Frontal cortex (tissue), 4 donors: ENCODE measurements around the gene RGS14. TPM values are rescaled to one million over a fixed set of nuclear protein-coding genes. Genes with fewer than 3 reads are reported as not detected.
"Not testable (repeated sequence)": the region's sequence is repeated elsewhere in the genome, so short reads cannot be mapped to it uniquely, and the experiment has no call there.

Source experiments
- DNase-seq, 2 donors: peaks; one replicate each; pipeline ENCODE4 v3.0.0; 2012; ENCODE audit warnings: low spot score in 2 of 2
- FAIRE-seq: peaks from 2 replicates; lab custom pipeline; 2012; peaks lifted over from hg19 to GRCh38; lab: Jason Lieb, UNC
- total RNA-seq: library from RNA; depleted of rRNA; stranded (reverse); fragments of >200 nt; gene quantifications from one replicate; pipeline ENCODE4 v1.2.3, GENCODE V29; 2014
- donor health status: control.
- donor health status: control.
- donor health status: control.

RGS14 gene
- total RNA-seq, 1 donor from 2014 or later = 7.7 TPM

DNA sequence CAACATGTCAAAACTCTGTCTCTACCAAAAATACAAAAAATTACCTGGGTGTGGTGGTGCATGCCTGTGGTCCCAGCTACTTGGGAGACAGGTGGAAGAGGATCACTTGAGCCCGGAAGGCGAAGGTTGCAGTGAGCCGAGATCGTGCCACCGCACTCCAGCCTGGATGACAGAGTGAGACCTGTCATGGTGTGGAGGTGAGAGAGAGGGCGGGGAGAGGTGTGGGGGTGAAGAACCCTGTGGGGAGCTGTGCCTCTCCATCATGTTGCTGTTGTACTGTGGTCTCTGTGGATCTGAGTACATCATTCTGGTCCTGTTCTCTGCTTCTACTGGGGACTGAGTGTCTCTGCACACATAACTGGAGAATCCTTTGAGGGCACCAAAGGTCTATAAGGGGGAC, 15.2 kb downstream of the RGS14 start:
- no peak for FAIRE-seq
- DNase-seq = no peak

GRCh38 chr5:177373806-177374205, 16.1 kb downstream of the RGS14 start:
- DNase-seq (no peak), FAIRE-seq (no peak)

DNA sequence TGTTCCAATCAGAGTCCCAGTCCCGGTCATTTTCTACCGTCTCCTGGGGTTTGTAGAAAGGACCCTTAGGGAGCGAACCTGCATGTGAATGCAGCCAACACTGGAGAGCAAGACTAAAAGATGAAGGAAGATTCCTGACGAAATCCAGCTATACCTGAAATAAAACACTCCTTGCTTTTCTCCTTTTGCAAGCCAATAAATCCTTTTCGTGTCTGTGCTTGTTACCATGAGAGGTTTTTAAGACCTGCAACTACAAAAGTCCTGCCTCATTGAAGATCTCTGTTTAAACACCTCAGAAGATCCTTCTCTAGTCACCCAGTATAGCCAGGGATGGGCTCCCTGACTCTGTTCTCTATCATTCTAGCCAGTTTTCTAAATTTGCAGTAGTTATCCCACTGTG, 16.5 kb downstream of the RGS14 start:
- FAIRE-seq = no peak
- no peak for DNase-seq

DNA sequence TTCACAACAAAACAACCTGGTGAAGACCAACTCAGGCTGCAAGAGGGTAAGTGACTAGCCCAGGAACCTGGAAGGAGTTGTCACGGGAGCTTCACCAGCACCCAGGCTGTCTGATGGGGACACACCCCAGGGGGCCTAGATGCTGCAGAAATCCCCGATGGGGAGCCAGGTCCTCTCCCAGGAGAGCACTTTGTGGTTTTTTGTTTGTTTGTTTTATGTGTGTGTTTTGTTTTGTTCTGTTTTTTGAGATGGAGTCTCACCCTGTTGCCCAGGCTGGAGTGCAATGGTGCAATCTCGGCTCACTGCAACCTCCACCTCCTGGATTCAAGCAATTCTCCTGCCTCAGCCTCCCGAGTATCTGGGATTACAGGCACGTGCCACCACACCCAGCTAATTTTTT, 17.8 kb downstream of the RGS14 start:
- DNase-seq, FAIRE-seq: not testable (repeated sequence)

GRCh38 chr5:177376107-177376506, 18.4 kb downstream of the RGS14 start:
- FAIRE-seq (no peak), DNase-seq (no peak)

GRCh38 chr5:177377851-177378776, 20.4 kb downstream of the RGS14 start:
- FAIRE-seq = no peak

GRCh38 chr5:177378884-177379883, 21.5 kb downstream of the RGS14 start:
- DNase-seq = no peak

More at GRCh38 chr5:177377851-177378776, 20.4 kb downstream of the RGS14 start:
- no peak for DNase-seq

DNA sequence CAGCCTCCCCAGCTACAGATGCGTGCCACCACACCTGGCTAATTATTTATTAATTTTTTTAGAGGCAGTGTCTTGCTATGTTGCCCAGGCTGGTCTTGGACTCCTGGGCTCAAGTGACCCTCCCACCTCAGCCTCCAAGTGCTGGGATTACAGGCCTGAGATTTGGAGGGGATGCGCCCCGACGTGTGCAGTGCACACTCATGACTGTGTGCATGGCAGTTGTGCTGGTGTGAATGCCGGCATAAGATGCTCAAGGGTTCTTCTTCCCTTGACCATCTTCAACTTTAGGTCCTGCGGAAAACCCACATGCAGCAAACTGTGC, 23.0 kb downstream of the RGS14 start:
- DNase-seq (no peak), FAIRE-seq (no peak)

More at GRCh38 chr5:177378884-177379883, 21.5 kb downstream of the RGS14 start:
- FAIRE-seq = no peak

DNA sequence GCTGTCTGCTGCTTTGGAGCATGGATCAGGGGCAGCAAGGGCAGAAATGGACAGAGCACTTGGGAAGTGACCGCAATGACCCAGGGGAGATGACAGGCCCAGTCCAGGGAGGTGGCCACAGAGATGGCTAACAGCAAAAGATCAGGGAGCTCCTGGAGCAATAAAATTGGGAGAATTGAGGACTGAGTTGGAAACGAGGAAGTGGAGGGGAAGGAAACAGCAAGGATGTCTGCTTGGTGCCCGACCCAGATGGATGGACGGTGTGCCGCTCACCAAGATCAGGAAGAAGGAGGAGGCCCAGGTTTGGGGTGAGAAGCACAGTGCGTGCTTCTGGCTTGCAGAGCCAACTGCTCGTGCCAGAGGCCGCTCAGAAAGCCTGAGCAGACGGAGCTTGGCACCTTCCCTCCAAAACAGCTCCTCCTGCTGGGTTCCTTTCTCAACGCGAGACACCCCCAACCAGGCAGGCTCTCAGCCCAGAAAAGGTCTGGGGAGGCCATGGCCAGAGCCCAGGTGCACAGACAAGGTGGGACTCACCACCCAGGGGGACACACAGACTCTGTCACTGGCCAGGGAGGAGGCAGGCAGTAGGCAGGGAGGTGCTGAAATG, 24.8 kb downstream of the RGS14 start:
- no peak for FAIRE-seq
- peak in 1 of 2 donors; percentile 52 for DNase-seq

DNA sequence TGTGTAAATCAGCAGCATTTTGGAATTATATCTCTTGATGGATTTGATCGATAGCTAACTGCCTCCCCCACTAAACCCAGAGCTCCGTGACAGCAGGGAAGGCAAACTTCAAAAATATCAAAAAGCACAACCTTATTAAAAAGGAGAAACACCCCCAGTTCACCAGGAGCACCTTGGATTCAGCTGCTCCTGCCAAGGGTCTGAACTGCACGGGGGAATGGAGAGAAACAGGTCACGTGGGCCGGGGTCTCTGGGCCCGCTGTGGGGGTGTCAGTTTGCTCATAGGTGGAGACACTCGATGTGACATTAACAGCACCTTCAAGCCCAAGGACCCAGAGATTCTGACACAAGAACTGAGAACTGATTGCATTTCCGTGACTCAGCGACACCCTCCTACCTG, 25.5 kb downstream of the RGS14 start:
- DNase-seq = no peak
- no peak for FAIRE-seq

GRCh38 chr5:177384134-177384533, 26.4 kb downstream of the RGS14 start, which contains the start of gene SLC34A1:
Gene SLC34A1, plus strand, starts transcription at chr5:177384434. Its CDS starts 1,308 bp downstream, at chr5:177385742.
- FAIRE-seq = no peak

GRCh38 chr5:177385720-177386119, 28.0 kb downstream of the RGS14 start:
- FAIRE-seq (no peak), DNase-seq (no peak)

More at GRCh38 chr5:177384134-177384533, 26.4 kb downstream of the RGS14 start, which contains the start of gene SLC34A1:
- no peak for DNase-seq

GRCh38 chr5:177386542-177386941, 28.8 kb downstream of the RGS14 start:
- DNase-seq (no peak), FAIRE-seq (no peak)

- DNase-seq (no peak), FAIRE-seq (no peak)
Observed at GRCh38 chr5:177387405-177387804, 29.7 kb downstream of the RGS14 start.

GRCh38 chr5:177388521-177389052, 30.9 kb downstream of the RGS14 start:
- DNase-seq = no peak
- no peak for FAIRE-seq

DNA sequence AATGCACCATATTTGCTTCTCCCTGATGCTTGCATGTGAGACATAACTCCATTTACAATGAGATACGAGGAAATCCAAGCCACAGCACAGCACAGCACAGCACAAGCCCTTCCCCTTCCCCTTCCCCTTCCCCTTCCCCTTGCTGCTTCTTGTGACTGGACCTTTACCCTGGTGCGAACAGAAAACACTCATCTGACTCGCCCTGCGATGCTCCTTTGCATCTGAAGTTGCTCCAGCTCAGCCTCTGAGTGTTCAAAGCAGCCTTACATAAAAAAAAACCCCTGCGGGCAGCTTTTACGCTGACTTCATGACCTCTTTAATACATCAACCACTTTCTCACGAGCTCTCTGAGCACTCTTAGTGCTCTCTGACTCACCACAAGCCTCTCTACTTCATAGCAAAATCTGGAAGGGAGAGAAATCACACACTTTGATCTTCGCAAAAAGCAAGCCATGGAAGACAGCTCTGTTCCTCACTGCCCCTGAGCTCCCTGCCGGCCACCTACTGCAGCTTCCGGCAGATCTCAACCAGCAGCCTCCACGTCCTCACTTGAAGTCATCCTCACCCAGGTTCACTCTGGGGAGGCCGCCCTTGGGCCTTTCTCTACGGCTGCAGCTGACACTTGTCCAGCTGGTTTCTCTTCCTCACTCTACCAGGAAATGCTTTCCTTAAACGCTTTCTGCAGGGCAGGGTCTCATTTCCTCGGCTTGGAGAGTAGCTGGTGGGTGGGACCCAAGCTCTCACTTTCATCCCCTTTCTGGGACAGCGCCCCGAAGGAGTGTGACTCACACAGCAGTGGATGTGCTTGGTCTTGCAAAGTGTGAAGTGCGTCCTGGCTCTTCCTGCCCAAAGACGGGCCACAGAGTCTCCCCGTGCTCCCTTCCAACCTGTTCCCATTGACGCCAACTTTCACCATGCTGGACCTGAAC, 31.8 kb downstream of the RGS14 start:
- DNase-seq (no peak), FAIRE-seq (no peak)

- no peak for FAIRE-seq
- DNase-seq = peak; percentile 87 to 95
Observed at GRCh38 chr5:177390363-177391300, 32.9 kb downstream of the RGS14 start.

- DNase-seq (no peak), FAIRE-seq (no peak)
Observed at GRCh38 chr5:177392765-177393164, 35.0 kb downstream of the RGS14 start.
